GM20431 (cell line): Measurements from ENCODE around the gene CEP76.

ENCODE experiments used
- in situ Hi-C: fragments of 300-500 bp; cut with MseI, MboI; formaldehyde crosslinking; loops from one replicate; pipeline ENCODE4 v1.15.0; 2020; ENCODE audit warnings: low sequenced_read_pairs; ENCODE audit not compliant: unreplicated experiment

CEP76 gene

GRCh38 chr18:12721495-12722275 is 19.2 kb upstream of the CEP76 start:
- in situ Hi-C loops, result no loop called here

GRCh38 chr18:12711446-12711845 is 8.9 kb upstream of the CEP76 start:
- in situ Hi-C loops, result no loop called here

GRCh38 chr18:12703664-12704063 is 1.1 kb upstream of the CEP76 start:
- in situ Hi-C loops, result no loop called here

GRCh38 chr18:12703096-12703567 is 609 bp upstream of the CEP76 start:
- in situ Hi-C loops, result no loop called here

- in situ Hi-C loops, result no loop called here
Observed at GRCh38 chr18:12701161-12701560, 1.4 kb downstream of the CEP76 start.

GRCh38 chr18:12699747-12700146 is 2.8 kb downstream of the CEP76 start:
- in situ Hi-C loops, result no loop called here

GRCh38 chr18:12694032-12694431 is 8.5 kb downstream of the CEP76 start:
- in situ Hi-C loops, result no loop called here

GRCh38 chr18:12692206-12692605 is 10.3 kb downstream of the CEP76 start:
- in situ Hi-C loops, result no loop called here

- in situ Hi-C loops, result no loop called here
Observed at GRCh38 chr18:12689256-12689850, 13.2 kb downstream of the CEP76 start.

GRCh38 chr18:12686100-12686499 is 16.4 kb downstream of the CEP76 start:
- in situ Hi-C loops, result no loop called here

GRCh38 chr18:12679183-12679786 is 23.2 kb downstream of the CEP76 start:
- in situ Hi-C loops, result no loop called here

- in situ Hi-C loops, result loop anchor here (10.0 kb wide), 1 partner anchor 273 kb away; no protein-coding TSS in a partner anchor
Observed at GRCh38 chr18:12668041-12668440, 34.5 kb downstream of the CEP76 start.

GRCh38 chr18:12659904-12660605 is 42.5 kb downstream of the CEP76 start:
- in situ Hi-C loops, result loop anchor here (10.0 kb wide), 1 partner anchor 265 kb away; no protein-coding TSS in a partner anchor

- in situ Hi-C loops, result no loop called here
Observed at GRCh38 chr18:12658426-12659138, 43.9 kb downstream of the CEP76 start.

- in situ Hi-C loops, result no loop called here
Observed at GRCh38 chr18:12657684-12658425, 44.7 kb downstream of the CEP76 start, which contains the start of gene SPIRE1. Gene SPIRE1, minus strand, starts transcription at chr18:12658107. Its CDS starts 241 bp downstream, at chr18:12657866.

GRCh38 chr18:12656938-12657683 is 45.4 kb downstream of the CEP76 start:
- in situ Hi-C loops, result no loop called here

- in situ Hi-C loops, result no loop called here
Observed at GRCh38 chr18:12656605-12656937, 46.0 kb downstream of the CEP76 start.

- in situ Hi-C loops, result no loop called here
Observed at GRCh38 chr18:12654971-12655370, 47.6 kb downstream of the CEP76 start.
